ENCODE measurements around the gene CCDC187. TPM values are rescaled to one million over a fixed set of nuclear protein-coding genes. Genes with fewer than 3 reads are reported as not detected.

Gene CCDC187
- total and polyA plus RNA-seq, 2 of the 13 experiments (the other 11 are each of a cell fraction or from before 2014, with no cell fraction given), result 0.03 to 0.13 TPM

DNA sequence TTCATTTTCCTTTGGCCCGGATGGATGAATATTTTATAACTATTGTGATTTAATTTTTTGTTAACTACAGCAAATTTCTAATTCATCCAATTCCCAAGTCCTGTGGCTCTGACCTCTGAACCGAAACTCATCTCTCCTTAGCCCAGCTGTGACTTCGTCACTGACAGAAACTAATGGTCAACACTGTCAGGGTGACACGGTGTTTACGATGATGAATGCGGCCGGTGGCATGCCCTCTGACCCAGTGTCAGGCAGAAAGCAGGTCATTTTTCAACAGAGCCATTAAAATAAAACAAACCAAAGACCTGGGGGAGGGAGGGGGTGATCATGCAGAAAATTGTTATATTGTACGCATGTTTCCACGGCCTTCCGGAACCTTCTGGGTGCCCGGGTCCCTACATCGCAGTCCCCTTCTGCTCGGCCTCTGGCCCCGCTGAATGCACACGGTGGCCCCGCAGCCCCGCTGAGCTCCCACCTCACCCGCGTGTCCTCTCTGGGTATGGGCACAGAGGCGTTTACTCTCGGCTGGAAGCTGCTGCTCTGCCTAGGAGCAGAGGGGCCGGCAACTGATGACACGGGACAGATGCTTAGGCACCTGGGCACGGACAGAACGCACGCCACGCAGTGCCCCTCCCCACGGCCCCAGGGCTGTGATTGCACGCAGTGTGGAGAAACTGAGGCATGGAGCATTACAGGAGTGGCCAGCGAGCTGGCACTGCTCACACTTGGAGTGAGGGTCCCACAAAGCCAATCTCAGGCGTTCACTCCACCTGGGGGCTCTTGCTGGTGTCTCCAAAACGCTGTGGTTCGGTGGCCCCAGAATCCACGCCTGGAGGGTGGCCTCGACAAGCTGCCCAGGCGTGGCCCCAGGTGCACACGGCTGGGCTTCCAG, 8.1 kb downstream of the CCDC187 start (continued):
- TF ChIP-seq, protein P1, sequence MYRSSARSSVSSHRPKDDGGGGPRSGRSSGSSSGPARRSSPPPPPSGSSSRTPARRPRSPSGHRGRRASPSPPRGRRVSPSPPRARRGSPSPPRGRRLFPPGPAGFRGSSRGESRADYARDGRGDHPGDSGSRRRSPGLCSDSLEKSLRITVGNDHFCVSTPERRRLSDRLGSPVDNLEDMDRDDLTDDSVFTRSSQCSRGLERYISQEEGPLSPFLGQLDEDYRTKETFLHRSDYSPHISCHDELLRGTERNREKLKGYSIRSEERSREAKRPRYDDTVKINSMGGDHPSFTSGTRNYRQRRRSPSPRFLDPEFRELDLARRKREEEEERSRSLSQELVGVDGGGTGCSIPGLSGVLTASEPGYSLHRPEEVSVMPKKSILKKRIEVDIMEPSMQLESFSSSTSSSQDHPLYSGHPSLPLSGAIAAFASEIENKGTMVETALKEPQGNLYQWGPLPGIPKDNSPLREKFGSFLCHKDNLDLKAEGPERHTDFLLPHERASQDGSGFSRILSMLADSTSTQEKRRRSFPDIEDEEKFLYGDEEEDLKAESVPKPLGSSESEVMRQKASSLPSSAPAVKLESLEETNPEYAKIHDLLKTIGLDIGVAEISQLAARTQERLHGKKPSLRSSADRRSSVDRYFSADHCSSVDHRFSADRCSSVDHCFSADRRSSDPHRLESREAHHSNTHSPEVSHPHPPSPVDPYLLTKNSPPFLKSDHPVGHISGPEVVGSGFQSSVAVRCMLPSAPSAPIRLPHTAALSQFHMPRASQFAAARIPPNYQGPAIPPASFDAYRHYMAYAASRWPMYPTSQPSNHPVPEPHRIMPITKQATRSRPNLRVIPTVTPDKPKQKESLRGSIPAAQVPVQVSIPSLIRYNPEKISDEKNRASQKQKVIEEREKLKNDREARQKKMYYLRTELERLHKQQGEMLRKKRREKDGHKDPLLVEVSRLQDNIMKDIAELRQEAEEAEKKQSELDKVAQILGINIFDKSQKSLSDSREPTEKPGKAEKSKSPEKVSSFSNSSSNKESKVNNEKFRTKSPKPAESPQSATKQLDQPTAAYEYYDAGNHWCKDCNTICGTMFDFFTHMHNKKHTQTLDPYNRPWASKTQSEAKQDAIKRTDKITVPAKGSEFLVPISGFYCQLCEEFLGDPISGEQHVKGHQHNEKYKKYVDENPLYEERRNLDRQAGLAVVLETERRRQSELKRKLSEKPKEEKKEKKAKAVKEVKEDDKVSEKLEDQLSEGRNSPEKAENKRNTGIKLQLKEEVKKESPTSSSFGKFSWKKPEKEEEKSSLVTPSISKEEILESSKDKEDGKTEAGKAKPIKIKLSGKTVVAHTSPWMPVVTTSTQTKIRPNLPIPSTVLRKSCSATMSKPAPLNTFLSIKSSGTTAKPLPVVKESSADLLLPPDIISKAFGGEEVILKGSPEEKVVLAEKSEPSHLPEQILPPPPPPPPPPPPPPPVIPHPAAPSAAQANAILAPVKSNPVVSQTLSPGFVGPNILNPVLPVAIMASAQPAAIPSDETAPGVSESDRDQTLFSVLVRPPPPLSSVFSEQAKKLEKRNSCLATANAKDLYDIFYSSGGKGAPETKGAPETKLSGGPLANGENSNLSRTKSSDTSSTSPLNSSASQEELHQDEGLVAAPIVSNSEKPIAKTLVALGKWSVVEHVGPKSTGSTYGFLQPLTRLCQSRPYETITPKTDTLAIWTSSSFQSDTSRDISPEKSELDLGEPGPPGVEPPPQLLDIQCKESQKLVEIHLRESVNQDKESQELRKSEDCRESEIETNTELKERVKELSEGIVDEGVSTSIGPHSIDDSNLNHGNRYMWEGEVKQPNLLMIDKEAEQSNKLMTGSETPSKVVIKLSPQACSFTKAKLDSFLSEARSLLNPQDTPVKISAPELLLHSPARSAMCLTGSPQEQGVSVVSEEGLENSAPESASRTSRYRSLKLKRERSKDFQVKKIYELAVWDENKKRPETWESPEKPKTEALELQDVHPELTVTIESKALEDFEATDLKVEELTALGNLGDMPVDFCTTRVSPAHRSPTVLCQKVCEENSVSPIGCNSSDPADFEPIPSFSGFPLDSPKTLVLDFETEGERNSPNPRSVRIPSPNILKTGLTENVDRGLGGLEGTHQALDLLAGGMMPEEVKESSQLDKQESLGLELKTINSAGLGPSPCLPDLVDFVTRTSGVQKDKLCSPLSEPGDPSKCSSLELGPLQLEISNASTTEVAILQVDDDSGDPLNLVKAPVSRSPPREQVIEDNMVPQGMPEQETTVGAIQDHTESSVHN (CRISPR knock-in tag; IDR thresholded peaks at IDR 0.05), result no peak
- peak; percentile 42; the same call in 1 of the 2 replicates for TF ChIP-seq SALL1 (CRISPR knock-in tag; IDR thresholded peaks at IDR 0.05)
- TF ChIP-seq PHF21A (CRISPR knock-in tag; IDR thresholded peaks at IDR 0.05), result no peak
- TF ChIP-seq ZNF501 (CRISPR knock-in tag; IDR thresholded peaks at IDR 0.05), result no peak
- TF ChIP-seq, protein P2, sequence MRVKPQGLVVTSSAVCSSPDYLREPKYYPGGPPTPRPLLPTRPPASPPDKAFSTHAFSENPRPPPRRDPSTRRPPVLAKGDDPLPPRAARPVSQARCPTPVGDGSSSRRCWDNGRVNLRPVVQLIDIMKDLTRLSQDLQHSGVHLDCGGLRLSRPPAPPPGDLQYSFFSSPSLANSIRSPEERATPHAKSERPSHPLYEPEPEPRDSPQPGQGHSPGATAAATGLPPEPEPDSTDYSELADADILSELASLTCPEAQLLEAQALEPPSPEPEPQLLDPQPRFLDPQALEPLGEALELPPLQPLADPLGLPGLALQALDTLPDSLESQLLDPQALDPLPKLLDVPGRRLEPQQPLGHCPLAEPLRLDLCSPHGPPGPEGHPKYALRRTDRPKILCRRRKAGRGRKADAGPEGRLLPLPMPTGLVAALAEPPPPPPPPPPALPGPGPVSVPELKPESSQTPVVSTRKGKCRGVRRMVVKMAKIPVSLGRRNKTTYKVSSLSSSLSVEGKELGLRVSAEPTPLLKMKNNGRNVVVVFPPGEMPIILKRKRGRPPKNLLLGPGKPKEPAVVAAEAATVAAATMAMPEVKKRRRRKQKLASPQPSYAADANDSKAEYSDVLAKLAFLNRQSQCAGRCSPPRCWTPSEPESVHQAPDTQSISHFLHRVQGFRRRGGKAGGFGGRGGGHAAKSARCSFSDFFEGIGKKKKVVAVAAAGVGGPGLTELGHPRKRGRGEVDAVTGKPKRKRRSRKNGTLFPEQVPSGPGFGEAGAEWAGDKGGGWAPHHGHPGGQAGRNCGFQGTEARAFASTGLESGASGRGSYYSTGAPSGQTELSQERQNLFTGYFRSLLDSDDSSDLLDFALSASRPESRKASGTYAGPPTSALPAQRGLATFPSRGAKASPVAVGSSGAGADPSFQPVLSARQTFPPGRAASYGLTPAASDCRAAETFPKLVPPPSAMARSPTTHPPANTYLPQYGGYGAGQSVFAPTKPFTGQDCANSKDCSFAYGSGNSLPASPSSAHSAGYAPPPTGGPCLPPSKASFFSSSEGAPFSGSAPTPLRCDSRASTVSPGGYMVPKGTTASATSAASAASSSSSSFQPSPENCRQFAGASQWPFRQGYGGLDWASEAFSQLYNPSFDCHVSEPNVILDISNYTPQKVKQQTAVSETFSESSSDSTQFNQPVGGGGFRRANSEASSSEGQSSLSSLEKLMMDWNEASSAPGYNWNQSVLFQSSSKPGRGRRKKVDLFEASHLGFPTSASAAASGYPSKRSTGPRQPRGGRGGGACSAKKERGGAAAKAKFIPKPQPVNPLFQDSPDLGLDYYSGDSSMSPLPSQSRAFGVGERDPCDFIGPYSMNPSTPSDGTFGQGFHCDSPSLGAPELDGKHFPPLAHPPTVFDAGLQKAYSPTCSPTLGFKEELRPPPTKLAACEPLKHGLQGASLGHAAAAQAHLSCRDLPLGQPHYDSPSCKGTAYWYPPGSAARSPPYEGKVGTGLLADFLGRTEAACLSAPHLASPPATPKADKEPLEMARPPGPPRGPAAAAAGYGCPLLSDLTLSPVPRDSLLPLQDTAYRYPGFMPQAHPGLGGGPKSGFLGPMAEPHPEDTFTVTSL (CRISPR knock-in tag; IDR thresholded peaks at IDR 0.05; ENCODE audit: borderline replicate concordance), result no peak
- TF ChIP-seq, protein P3, sequence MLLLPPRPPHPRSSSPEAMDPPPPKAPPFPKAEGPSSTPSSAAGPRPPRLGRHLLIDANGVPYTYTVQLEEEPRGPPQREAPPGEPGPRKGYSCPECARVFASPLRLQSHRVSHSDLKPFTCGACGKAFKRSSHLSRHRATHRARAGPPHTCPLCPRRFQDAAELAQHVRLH (CRISPR knock-in tag; IDR thresholded peaks at IDR 0.05; ENCODE audit: borderline replicate concordance, low read depth), result no peak
- TF ChIP-seq NFIB (CRISPR knock-in tag; IDR thresholded peaks at IDR 0.05; ENCODE audit: borderline replicate concordance), result no peak
- TF ChIP-seq CCAR2 (optimal IDR thresholded peaks at IDR 0.05; ENCODE audit: low read depth, low read length), result no peak
- TF ChIP-seq, protein P4, sequence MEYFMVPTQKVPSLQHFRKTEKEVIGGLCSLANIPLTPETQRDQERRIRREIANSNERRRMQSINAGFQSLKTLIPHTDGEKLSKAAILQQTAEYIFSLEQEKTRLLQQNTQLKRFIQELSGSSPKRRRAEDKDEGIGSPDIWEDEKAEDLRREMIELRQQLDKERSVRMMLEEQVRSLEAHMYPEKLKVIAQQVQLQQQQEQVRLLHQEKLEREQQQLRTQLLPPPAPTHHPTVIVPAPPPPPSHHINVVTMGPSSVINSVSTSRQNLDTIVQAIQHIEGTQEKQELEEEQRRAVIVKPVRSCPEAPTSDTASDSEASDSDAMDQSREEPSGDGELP (IDR thresholded peaks at IDR 0.05; ENCODE audit: borderline replicate concordance, low read depth), result peak; percentile 89; the same call in 1 of the 2 replicates
- TF ChIP-seq ZBTB42 (CRISPR knock-in tag; IDR thresholded peaks at IDR 0.05), result no peak
- no peak for TF ChIP-seq ONECUT2 (CRISPR knock-in tag; IDR thresholded peaks at IDR 0.05)
- TF ChIP-seq ZFP37 (CRISPR knock-in tag; IDR thresholded peaks at IDR 0.05; ENCODE audit: borderline replicate concordance), result no peak
- no peak for TF ChIP-seq CHD4 (IDR thresholded peaks at IDR 0.05; ENCODE audit: borderline replicate concordance, low read length)
- TF ChIP-seq IKZF1 (IDR thresholded peaks at IDR 0.05), result no peak
